IMR-90 (cell line): ENCODE measurements around the gene PRKCB. TPM values are rescaled to one million over a fixed set of nuclear protein-coding genes. Genes with fewer than 3 reads are reported as not detected.

ENCODE experiments used
- ATAC-seq: fragments of 200-7000 bp; cut with Tn5 transposase; 2 replicates; pipeline ENCODE4 v1.9.1; 2020; ENCODE audit warnings: low read depth, mild to moderate bottlenecking, moderate library complexity
- BruUV-seq: library from RNA; stranded (reverse); fragments of 400-500 nt; replicated peaks from 2 replicates; lab custom pipeline; 2021; lab: Mats Ljungman, UMichigan
- CTCF ChIA-PET: fragments of 300-600 bp; formaldehyde crosslinking; extraction: SDS; loops from one replicate; lab custom pipeline; 2021; ENCODE audit warnings: antibody characterized with exemption; lab: Yijun Ruan, JAX
- POLR2A ChIA-PET: fragments of 300-600 bp; sonication (Branson Sonifier 250); formaldehyde crosslinking; loops from one replicate; lab custom pipeline; 2022; ENCODE audit warnings: antibody characterized with exemption; ENCODE audit not compliant: unreplicated experiment; lab: Charles Lee
- DNase-seq: peaks from one replicate; pipeline ENCODE4 v3.0.0; 2013
- H2AFZ ChIP-seq: replicated peaks from 2 replicates; pipeline ENCODE3; 2013; ENCODE audit warnings: low read length, mild to moderate bottlenecking; ENCODE audit not compliant: poor library complexity
- H2AK5ac ChIP-seq: 2 replicates; pipeline ENCODE4 v1.6.1; 2013; ENCODE audit warnings: low read depth, low read length, inconsistent platforms
- H2AK9ac ChIP-seq: replicated peaks from 2 replicates; pipeline ENCODE3; 2013; ENCODE audit warnings: mild to moderate bottlenecking, low read depth, low read length, moderate library complexity; ENCODE audit not compliant: poor library complexity
- H2BK120ac ChIP-seq: 2 replicates; pipeline ENCODE4 v1.6.1; 2013; ENCODE audit warnings: low read depth, low read length, inconsistent platforms
- H2BK15ac ChIP-seq: 3 replicates; pipeline ENCODE4 v1.6.1; 2013; ENCODE audit warnings: low read depth, low read length, inconsistent platforms
- H2BK20ac ChIP-seq: 2 replicates; pipeline ENCODE4 v1.6.1; 2013; ENCODE audit warnings: low read depth, mild to moderate bottlenecking, inconsistent platforms, low read length, moderate library complexity
- H2BK5ac ChIP-seq: 2 replicates; pipeline ENCODE4 v1.6.1; 2013; ENCODE audit warnings: mild to moderate bottlenecking, low read depth, low read length, inconsistent platforms; ENCODE audit not compliant: poor library complexity, severe bottlenecking
- H3K14ac ChIP-seq: replicated peaks from 2 replicates; pipeline ENCODE4 v1.6.1; 2013; ENCODE audit warnings: low read depth, low read length, inconsistent platforms
- H3K18ac ChIP-seq: 2 replicates; pipeline ENCODE4 v1.6.1; 2013; ENCODE audit warnings: low read depth, low read length, control low read depth
- H3K23ac ChIP-seq: 2 replicates; pipeline ENCODE4 v1.6.1; 2013; ENCODE audit warnings: low read depth, low read length, inconsistent platforms
- H3K27ac ChIP-seq: 2 replicates; pipeline ENCODE4 v1.5.1; 2013; ENCODE audit warnings: mild to moderate bottlenecking, control low read depth, low read length; ENCODE audit not compliant: insufficient read depth
- H3K27me3 ChIP-seq: 2 replicates; pipeline ENCODE4 v1.6.1; 2013; ENCODE audit warnings: low read length; ENCODE audit not compliant: control insufficient read depth, insufficient read depth
- H3K36me3 ChIP-seq: 2 replicates; pipeline ENCODE4 v1.6.1; 2013; ENCODE audit warnings: low read length, mixed read lengths; ENCODE audit not compliant: control insufficient read depth, insufficient read depth
- H3K4ac ChIP-seq: 2 replicates; pipeline ENCODE4 v1.6.1; 2013; ENCODE audit warnings: low read depth, low read length, inconsistent platforms
- H3K4me1 ChIP-seq: 2 replicates; pipeline ENCODE4 v1.6.1; 2013; ENCODE audit warnings: low read length, mixed read lengths; ENCODE audit not compliant: control insufficient read depth, insufficient read depth
- H3K4me2 ChIP-seq: 2 replicates; pipeline ENCODE4 v1.6.1; 2013; ENCODE audit warnings: low read depth, mild to moderate bottlenecking, control low read depth, low read length, moderate library complexity
- H3K4me3 ChIP-seq: 2 replicates; pipeline ENCODE4 v1.5.1; 2013; ENCODE audit warnings: low read depth, mild to moderate bottlenecking, control low read depth, low read length, moderate library complexity; ENCODE audit not compliant: insufficient read depth
- H3K56ac ChIP-seq: 2 replicates; pipeline ENCODE4 v1.6.1; 2013; ENCODE audit warnings: low read length, inconsistent platforms; ENCODE audit not compliant: insufficient read depth; ENCODE audit errors: extremely low read depth
- H3K79me1 ChIP-seq, 2 experiments: 2 replicates each; pipeline ENCODE4 v1.6.1; 2013; ENCODE audit warnings: low read length in 2 of 2, inconsistent platforms in 1 of 2, low read depth in 1 of 2
- H3K9ac ChIP-seq: 2 replicates; pipeline ENCODE4 v1.6.1; 2013; ENCODE audit warnings: low read depth, low read length, control low read depth
- H3K9me1 ChIP-seq: 2 replicates; pipeline ENCODE4 v1.6.1; 2013; ENCODE audit warnings: low read length, inconsistent platforms; ENCODE audit not compliant: insufficient read depth
- H3K9me3 ChIP-seq: 2 replicates; pipeline ENCODE4 v1.6.1; 2013; ENCODE audit warnings: low read length; ENCODE audit not compliant: control insufficient read depth, insufficient read depth
- H4K20me1 ChIP-seq: 2 replicates; pipeline ENCODE4 v1.6.1; 2013; ENCODE audit warnings: low read length, inconsistent platforms; ENCODE audit not compliant: insufficient read depth
- H4K5ac ChIP-seq: 2 replicates; pipeline ENCODE4 v1.6.1; 2013; ENCODE audit warnings: mild to moderate bottlenecking, low read depth, low read length, control low read depth
- H4K8ac ChIP-seq, 2 experiments: 2 replicates each; pipeline ENCODE4 v1.6.1; 2013; ENCODE audit warnings: low read depth in 2 of 2, low read length in 2 of 2, control low read depth in 1 of 2, inconsistent platforms in 1 of 2
- H4K91ac ChIP-seq: 2 replicates; pipeline ENCODE4 v1.6.1; 2013; ENCODE audit warnings: low read depth, low read length, inconsistent platforms; ENCODE audit not compliant: insufficient read depth
- CHD1 ChIP-seq: IDR thresholded peaks from 2 replicates; pipeline ENCODE4 v1.6.1; 2012; ENCODE audit warnings: low read depth, low read length, improper control_type of control experiment
- FOS ChIP-seq: fragments of 150-350 bp; IDR thresholded peaks from 2 replicates; pipeline ENCODE4 v1.6.1; 2016; ENCODE audit warnings: low read depth, low read length
- MAFK ChIP-seq: IDR thresholded peaks from 2 replicates; pipeline ENCODE4 v1.6.1; 2012; ENCODE audit warnings: low read depth, low read length, improper control_type of control experiment
- MXI1 ChIP-seq: IDR thresholded peaks from 2 replicates; pipeline ENCODE4 v1.6.1; 2012; ENCODE audit warnings: low read depth, mild to moderate bottlenecking, low read length, moderate library complexity, borderline replicate concordance
- RFX5 ChIP-seq: IDR thresholded peaks from 2 replicates; pipeline ENCODE4 v1.8.0; 2012; ENCODE audit warnings: low read depth, mild to moderate bottlenecking, low read length, moderate library complexity
- WGBS, 2 experiments: methylation state at CpG; one replicate each; pipeline versions ENCODE4 v1.1.5 to v1.1.7; 2013; ENCODE audit warnings: missing lambda C conversion rate in 2 of 2; ENCODE audit not compliant: insufficient read length in 1 of 2; ENCODE audit errors: extremely low coverage in 2 of 2; 5-methylcytosine and 5-hydroxymethylcytosine counted together
- dilution Hi-C: fragments of 300-500 bp; cut with HindIII; formaldehyde crosslinking; loops from one replicate; pipeline ENCODE4 v1.14.3; 2018; ENCODE audit warnings: low sequenced_read_pairs; ENCODE audit not compliant: unreplicated experiment
- in situ Hi-C: fragments of 300-500 bp; cut with MboI; formaldehyde crosslinking; loops from 3 replicates; pipeline ENCODE4 v1.14.3; 2019; ENCODE audit warnings: low sequenced_read_pairs, inconsistent platforms, mixed read lengths
- intact Hi-C: fragments of 100-400 bp; cut with micrococcal nuclease; formaldehyde crosslinking; loops from 2 replicates; pipeline ENCODE4 v1.10.0; 2022
- polyA plus RNA-seq, 3 experiments: library from polyadenylated mRNA; depleted of rRNA; stranded (reverse); fragments of >200 nt; gene quantifications; 2 replicates each; pipeline ENCODE4 v1.2.3, GENCODE V29; 2012; ENCODE audit warnings: low replicate concordance in 1 of 3
- total RNA-seq: library from RNA; depleted of rRNA; stranded (reverse); fragments of >200 nt; gene quantifications from 2 replicates; pipeline ENCODE4 v1.2.3, GENCODE V29; 2012

PRKCB gene
- total and polyA plus RNA-seq, 2 of the 4 experiments (the other 2 are of a cell fraction): under 0.01 TPM; not detected in 1

GRCh38 chr16:23852794-23853562 lies 17.2 kb downstream of the PRKCB start:
- no peak overlapping the region for H4K91ac ChIP-seq
- CTCF ChIA-PET: interaction anchor here (0.6 kb wide), 1 partner anchor 368 kb away, joined by 4 read pairs; no protein-coding TSS in a partner anchor

More at GRCh38 chr16:23852794-23853562, 17.2 kb downstream of the PRKCB start:
- no peak overlapping the region for H3K4me3 ChIP-seq
- no peak overlapping the region for H3K56ac ChIP-seq
- no peak overlapping the region for H2AK5ac ChIP-seq
- no peak overlapping the region for H2BK20ac ChIP-seq
- H2BK5ac ChIP-seq: no peak overlapping the region
- no peak overlapping the region for H3K27ac ChIP-seq
- H3K4me1 ChIP-seq: no peaks in the 10 kb centered on the region
- H3K4ac ChIP-seq: no peak overlapping the region
- H2BK15ac ChIP-seq: no peak overlapping the region
- no peak overlapping the region for H2AK9ac ChIP-seq
- H3K4me2 ChIP-seq: no peak overlapping the region
- H3K79me1 ChIP-seq: no peaks in the 10 kb centered on the region
- H3K9me1 ChIP-seq: no peaks in the 10 kb centered on the region
- dilution Hi-C loops: no loop called here
- no peak overlapping the region for H2BK120ac ChIP-seq
- no TSS peak for BruUV-seq
- no peak overlapping the region for H3K14ac ChIP-seq
- ATAC-seq: no peak
- no peak overlapping the region for H3K23ac ChIP-seq
- H4K20me1 ChIP-seq: no peaks in the 10 kb centered on the region
- no peak for TF ChIP-seq RFX5
- TF ChIP-seq CHD1: no peak
- TF ChIP-seq FOS: no peak
- no peak for TF ChIP-seq MXI1
- no peak for TF ChIP-seq MAFK
- H2AFZ ChIP-seq: no peak overlapping the region
- H3K18ac ChIP-seq: no peak overlapping the region
- POLR2A ChIA-PET: no interaction called here
- H3K9ac ChIP-seq: no peak overlapping the region
- no peak overlapping the region for H4K8ac ChIP-seq
- H3K9me3 ChIP-seq: no peaks in the 10 kb centered on the region
- no peak for DNase-seq
- in situ Hi-C loops: no loop called here
- H4K5ac ChIP-seq: no peak overlapping the region
- no peaks in the 10 kb centered on the region for H3K27me3 ChIP-seq
- intact Hi-C loops: no loop called here
- no CpG with 5 or more reads among the region's 5 CpGs for WGBS, 2 experiments
- no peaks in the 10 kb centered on the region for H3K36me3 ChIP-seq
